ENCODE measurements around the gene CD2BP2. TPM values are rescaled to one million over a fixed set of nuclear protein-coding genes. Genes with fewer than 3 reads are reported as not detected.

CD2BP2 gene
- total and polyA plus RNA-seq, 4 donors = 10.0 to 15.4 (median 11.7) TPM

DNA sequence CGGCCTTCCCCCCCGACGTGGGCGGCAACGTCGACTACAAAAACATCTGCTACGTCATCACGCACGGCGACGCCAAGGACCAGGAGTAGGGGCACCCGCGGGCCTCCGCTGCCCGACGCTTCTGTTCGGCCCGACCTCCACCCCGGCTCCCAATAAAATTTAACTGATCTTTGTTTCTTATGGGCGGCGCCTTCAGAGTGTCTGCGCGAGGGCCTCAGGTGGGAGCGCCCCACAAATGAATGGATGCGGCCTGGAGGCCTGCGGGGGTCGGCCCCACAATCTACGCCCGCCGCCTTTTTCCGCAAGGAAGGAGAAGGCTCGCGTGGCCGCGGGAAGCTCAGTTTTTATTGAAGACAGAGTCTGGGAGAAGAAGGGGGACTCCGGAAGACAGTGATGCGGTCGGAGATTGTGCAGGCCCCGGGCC is 22.7 kb upstream of the CD2BP2 start:
- no peaks in the 10 kb centered on the region for H3K36me3 ChIP-seq (ENCODE audit: control insufficient read depth in 4 of 4, insufficient read depth in 3 of 4, low read depth in 1 of 4, low read length in 3 of 4)
- peak; percentile 87 for DNase-seq (ENCODE audit: low spot score)
- H3K4me1 ChIP-seq (ENCODE audit: control insufficient read depth in 4 of 4, insufficient read depth in 4 of 4, low read length in 3 of 4) = peaks cover 5 to 15% (median 9%) of the 10 kb centered on the region in 4 donors
- no peaks in the 10 kb centered on the region for H3K9me3 ChIP-seq (ENCODE audit: control insufficient read depth in 4 of 4, low read length in 3 of 4)
- H3K4me3 ChIP-seq (ENCODE audit: low read depth in 1 of 3, low read length in 3 of 3) = peak overlapping the region; percentile 51 to 57 (median 52)
- H3K27me3 ChIP-seq (ENCODE audit: control insufficient read depth in 4 of 4, insufficient read depth in 4 of 4, low read length in 3 of 4) = no peaks in the 10 kb centered on the region
- peak overlapping the region; percentile 97 to 99 for H3K27ac ChIP-seq (ENCODE audit: low read depth in 1 of 2, low read length in 2 of 2)
- WGBS = 8% methylated on average over 39 of the region's 39 CpGs
- TF ChIP-seq GABPA (IDR thresholded peaks at IDR 0.05 in 1 of 2, conservative IDR thresholded peaks at IDR 0.05 in 1 of 2) = no peak
- TF ChIP-seq TAF1 (conservative IDR thresholded peaks at IDR 0.05) = no peak
- TF ChIP-seq HNF4G (IDR thresholded peaks at IDR 0.05) = no peak
- no peak for TF ChIP-seq JUND (IDR thresholded peaks at IDR 0.05)
- TF ChIP-seq RXRA (IDR thresholded peaks at IDR 0.05) = peak in 1 of 2 donors; percentile 7
- no peak for TF ChIP-seq FOXA2 (IDR thresholded peaks at IDR 0.05)
- no peak for TF ChIP-seq SP1 (IDR thresholded peaks at IDR 0.05)
- TF ChIP-seq, protein P1, sequence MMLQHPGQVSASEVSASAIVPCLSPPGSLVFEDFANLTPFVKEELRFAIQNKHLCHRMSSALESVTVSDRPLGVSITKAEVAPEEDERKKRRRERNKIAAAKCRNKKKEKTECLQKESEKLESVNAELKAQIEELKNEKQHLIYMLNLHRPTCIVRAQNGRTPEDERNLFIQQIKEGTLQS (IDR thresholded peaks at IDR 0.05) = no peak
- no peak for TF ChIP-seq RAD21 (IDR thresholded peaks at IDR 0.05)
- no peak for TF ChIP-seq FOXA1 (IDR thresholded peaks at IDR 0.05)
- peak; percentile 44 for TF ChIP-seq YY1 (IDR thresholded peaks at IDR 0.05)
- TF ChIP-seq EGR1 (IDR thresholded peaks at IDR 0.05; ENCODE audit: low read depth in 2 of 2) = no peak
- H3K9ac ChIP-seq (ENCODE audit: low read depth in 1 of 2, low read length in 2 of 2) = peak overlapping the region; percentile 21 to 65

DNA sequence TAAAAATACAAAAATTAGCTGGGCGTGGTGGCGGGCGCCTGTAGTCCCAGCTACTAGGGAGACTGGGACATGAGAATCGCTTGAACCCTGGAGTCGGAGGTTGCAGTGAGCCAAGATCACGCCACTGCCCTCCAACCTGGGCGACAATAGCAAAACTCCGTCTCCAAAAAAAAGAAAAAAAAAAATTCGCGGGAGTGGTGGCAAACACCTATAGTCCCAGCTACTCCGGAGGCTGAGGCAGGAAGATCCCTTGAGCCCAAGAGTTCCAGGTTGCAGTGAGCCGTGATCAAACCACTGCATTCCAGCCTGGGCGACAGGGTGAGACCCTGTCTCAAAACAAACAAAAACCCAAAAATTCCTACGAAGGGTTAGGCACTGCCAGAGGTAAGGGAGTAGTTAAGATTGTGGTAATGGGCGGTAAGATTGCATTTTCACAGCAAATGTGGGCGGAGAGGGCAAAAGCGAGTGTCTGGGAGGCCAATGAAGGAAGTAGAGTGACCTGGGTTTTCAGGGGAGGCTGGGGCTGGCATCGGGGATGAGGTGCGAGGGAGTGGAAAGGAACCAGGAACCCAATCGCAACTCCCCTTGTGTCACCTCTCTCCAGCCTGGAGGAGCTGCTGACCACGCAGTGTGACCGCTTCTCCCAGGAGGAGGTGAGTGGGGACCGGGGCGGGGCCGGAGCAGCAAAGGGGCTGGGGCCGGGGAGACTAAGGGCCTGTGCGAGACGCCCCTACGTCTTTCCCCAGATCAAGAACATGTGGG is 22.1 kb upstream of the CD2BP2 start:
- H3K4me1 ChIP-seq (ENCODE audit: control insufficient read depth in 4 of 4, insufficient read depth in 4 of 4, low read length in 3 of 4) = peaks cover 5 to 15% (median 9%) of the 10 kb centered on the region in 4 donors

DNA sequence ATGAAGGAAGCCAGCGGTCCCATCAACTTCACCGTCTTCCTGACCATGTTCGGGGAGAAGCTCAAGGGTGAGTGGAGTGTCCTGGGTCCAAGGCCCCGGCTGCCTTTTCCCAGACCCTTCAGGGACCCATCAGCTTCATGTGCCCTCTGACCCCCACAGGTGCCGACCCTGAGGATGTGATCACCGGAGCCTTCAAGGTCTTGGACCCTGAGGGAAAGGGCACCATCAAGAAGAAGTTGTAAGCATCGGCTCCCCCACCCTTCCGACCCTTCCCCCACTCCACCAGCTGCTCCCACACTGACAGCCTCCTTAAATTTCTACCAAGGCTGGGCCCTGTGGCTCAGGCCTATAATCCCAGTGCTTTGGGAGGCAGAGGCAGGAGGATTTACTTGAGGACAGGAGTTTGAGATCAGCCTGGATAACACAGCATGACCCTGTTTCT is 21.4 kb upstream of the CD2BP2 start:
- no peak for DNase-seq (ENCODE audit: low spot score)
- WGBS = 96% methylated on average over 8 of the region's 8 CpGs
- Histone ChIP-seq H3K27ac (ENCODE audit: low read depth in 1 of 2, low read length in 2 of 2) (no peak overlapping the region), H3K4me3 (ENCODE audit: low read depth in 1 of 3, low read length in 3 of 3) (no peak overlapping the region), H3K36me3 (ENCODE audit: control insufficient read depth in 4 of 4, insufficient read depth in 3 of 4, low read depth in 1 of 4, low read length in 3 of 4) (no peaks in the 10 kb centered on the region), H3K9me3 (ENCODE audit: control insufficient read depth in 4 of 4, low read length in 3 of 4) (no peaks in the 10 kb centered on the region), H3K9ac (ENCODE audit: low read depth in 1 of 2, low read length in 2 of 2) (no peak overlapping the region), H3K4me1 (ENCODE audit: control insufficient read depth in 4 of 4, insufficient read depth in 4 of 4, low read length in 3 of 4) (peaks cover 5 to 15% (median 9%) of the 10 kb centered on the region in 4 donors), H3K27me3 (ENCODE audit: control insufficient read depth in 4 of 4, insufficient read depth in 4 of 4, low read length in 3 of 4) (no peaks in the 10 kb centered on the region)
- TF ChIP-seq RAD21 (IDR thresholded peaks at IDR 0.05) = no peak

More for the DNA sequence above, 22.1 kb upstream of the CD2BP2 start:
- DNase-seq (ENCODE audit: low spot score) = no peak
- WGBS = 57% methylated on average over 29 of the region's 29 CpGs
- Histone ChIP-seq H3K9me3 (ENCODE audit: control insufficient read depth in 4 of 4, low read length in 3 of 4) (no peaks in the 10 kb centered on the region), H3K36me3 (ENCODE audit: control insufficient read depth in 4 of 4, insufficient read depth in 3 of 4, low read depth in 1 of 4, low read length in 3 of 4) (no peaks in the 10 kb centered on the region), H3K27me3 (ENCODE audit: control insufficient read depth in 4 of 4, insufficient read depth in 4 of 4, low read length in 3 of 4) (no peaks in the 10 kb centered on the region), H3K9ac (ENCODE audit: low read depth in 1 of 2, low read length in 2 of 2) (peak overlapping the region; percentile 21 to 65), H3K27ac (ENCODE audit: low read depth in 1 of 2, low read length in 2 of 2) (peak overlapping the region; percentile 97 to 99), H3K4me3 (ENCODE audit: low read depth in 1 of 3, low read length in 3 of 3) (peak overlapping the region in 2 of 3 donors; percentile 51 to 57)
- TF ChIP-seq, protein P2, sequence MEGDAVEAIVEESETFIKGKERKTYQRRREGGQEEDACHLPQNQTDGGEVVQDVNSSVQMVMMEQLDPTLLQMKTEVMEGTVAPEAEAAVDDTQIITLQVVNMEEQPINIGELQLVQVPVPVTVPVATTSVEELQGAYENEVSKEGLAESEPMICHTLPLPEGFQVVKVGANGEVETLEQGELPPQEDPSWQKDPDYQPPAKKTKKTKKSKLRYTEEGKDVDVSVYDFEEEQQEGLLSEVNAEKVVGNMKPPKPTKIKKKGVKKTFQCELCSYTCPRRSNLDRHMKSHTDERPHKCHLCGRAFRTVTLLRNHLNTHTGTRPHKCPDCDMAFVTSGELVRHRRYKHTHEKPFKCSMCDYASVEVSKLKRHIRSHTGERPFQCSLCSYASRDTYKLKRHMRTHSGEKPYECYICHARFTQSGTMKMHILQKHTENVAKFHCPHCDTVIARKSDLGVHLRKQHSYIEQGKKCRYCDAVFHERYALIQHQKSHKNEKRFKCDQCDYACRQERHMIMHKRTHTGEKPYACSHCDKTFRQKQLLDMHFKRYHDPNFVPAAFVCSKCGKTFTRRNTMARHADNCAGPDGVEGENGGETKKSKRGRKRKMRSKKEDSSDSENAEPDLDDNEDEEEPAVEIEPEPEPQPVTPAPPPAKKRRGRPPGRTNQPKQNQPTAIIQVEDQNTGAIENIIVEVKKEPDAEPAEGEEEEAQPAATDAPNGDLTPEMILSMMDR (IDR thresholded peaks at IDR 0.05; ENCODE audit: low read depth, low read length, missing input control) = no peak

All from liver (tissue), 9 donors.